Mononuclear cell (primary cell): ENCODE results near the gene RNF11. TPM values are rescaled to one million over a fixed set of nuclear protein-coding genes. Genes with fewer than 3 reads are reported as not detected.

Experiments
- H3K27me3 ChIP-seq: 2 replicates; pipeline ENCODE4 v1.6.0; 2011; ENCODE audit warnings: low read length, control low read depth; ENCODE audit not compliant: insufficient read depth
- H3K4me1 ChIP-seq: 2 replicates; pipeline ENCODE4 v1.5.1; 2011; ENCODE audit warnings: mild to moderate bottlenecking, low read length, control low read depth; ENCODE audit not compliant: insufficient read depth
- H3K4me3 ChIP-seq: 2 replicates; pipeline ENCODE4 v1.5.1; 2011; ENCODE audit warnings: mild to moderate bottlenecking, low read length, moderate library complexity
- H3K9me3 ChIP-seq: 2 replicates; pipeline ENCODE4 v1.5.1; 2011; ENCODE audit warnings: low read depth, mild to moderate bottlenecking, control low read depth, low read length
- total RNA-seq: library from RNA; depleted of rRNA; stranded (reverse); fragments of >200 nt; gene quantifications from one replicate; pipeline ENCODE4 v1.2.3, GENCODE V29; 2012

RNF11 gene
- total RNA-seq, 1 donor, result 134 TPM

- Histone ChIP-seq H3K4me3 (no peak overlapping the region), H3K27me3 (no peaks in the 10 kb centered on the region), H3K9me3 (no peaks in the 10 kb centered on the region), H3K4me1 (no peaks in the 10 kb centered on the region)
These were observed 54.4 kb downstream of the RNF11 start for GRCh38 chr1:51290489-51290847.

- Histone ChIP-seq H3K9me3 (no peaks in the 10 kb centered on the region), H3K4me1 (peaks cover 11% of the 10 kb centered on the region), H3K27me3 (no peaks in the 10 kb centered on the region), H3K4me3 (no peak overlapping the region)
These were observed 57.9 kb downstream of the RNF11 start for GRCh38 chr1:51293898-51294515.

GRCh38 chr1:51294566-51295184, 58.6 kb downstream of the RNF11 start:
- Histone ChIP-seq H3K4me3 (no peak overlapping the region), H3K9me3 (no peaks in the 10 kb centered on the region), H3K4me1 (peaks cover 11% of the 10 kb centered on the region), H3K27me3 (no peaks in the 10 kb centered on the region)

GRCh38 chr1:51295926-51296325, 59.9 kb downstream of the RNF11 start:
- Histone ChIP-seq H3K9me3 (no peaks in the 10 kb centered on the region), H3K4me3 (no peak overlapping the region), H3K27me3 (no peaks in the 10 kb centered on the region), H3K4me1 (peaks cover 11% of the 10 kb centered on the region)

- Histone ChIP-seq H3K9me3 (no peaks in the 10 kb centered on the region), H3K4me1 (peaks cover 11% of the 10 kb centered on the region), H3K4me3 (peak overlapping the region; percentile 19), H3K27me3 (no peaks in the 10 kb centered on the region)
These were observed 60.6 kb downstream of the RNF11 start for GRCh38 chr1:51296383-51297357.

GRCh38 chr1:51297401-51298321, 61.6 kb downstream of the RNF11 start:
- H3K4me1 ChIP-seq, result peaks cover 11% of the 10 kb centered on the region
- H3K4me3 ChIP-seq, result no peak overlapping the region
- H3K9me3 ChIP-seq, result no peaks in the 10 kb centered on the region
- H3K27me3 ChIP-seq, result no peaks in the 10 kb centered on the region

GRCh38 chr1:51298322-51298705, 62.2 kb downstream of the RNF11 start:
- Histone ChIP-seq H3K4me1 (peaks cover 11% of the 10 kb centered on the region), H3K27me3 (no peaks in the 10 kb centered on the region), H3K4me3 (no peak overlapping the region), H3K9me3 (no peaks in the 10 kb centered on the region)

- peaks cover 20% of the 10 kb centered on the region for H3K4me1 ChIP-seq
- H3K27me3 ChIP-seq, result no peaks in the 10 kb centered on the region
- no peak overlapping the region for H3K4me3 ChIP-seq
- no peaks in the 10 kb centered on the region for H3K9me3 ChIP-seq
These were observed 63.3 kb downstream of the RNF11 start for GRCh38 chr1:51299185-51299885.

GRCh38 chr1:51299981-51300670, 64.1 kb downstream of the RNF11 start:
- Histone ChIP-seq H3K27me3 (no peaks in the 10 kb centered on the region), H3K4me3 (no peak overlapping the region), H3K4me1 (peaks cover 20% of the 10 kb centered on the region), H3K9me3 (no peaks in the 10 kb centered on the region)

- Histone ChIP-seq H3K9me3 (no peaks in the 10 kb centered on the region), H3K27me3 (no peaks in the 10 kb centered on the region), H3K4me3 (no peak overlapping the region), H3K4me1 (peaks cover 19% of the 10 kb centered on the region)
These were observed 65.2 kb downstream of the RNF11 start for GRCh38 chr1:51301152-51301843.

GRCh38 chr1:51301844-51302162, 65.7 kb downstream of the RNF11 start:
- Histone ChIP-seq H3K4me1 (peaks cover 14% of the 10 kb centered on the region), H3K27me3 (no peaks in the 10 kb centered on the region), H3K9me3 (no peaks in the 10 kb centered on the region), H3K4me3 (no peak overlapping the region)

GRCh38 chr1:51302270-51302669, 66.2 kb downstream of the RNF11 start:
- H3K4me1 ChIP-seq, result peaks cover 10% of the 10 kb centered on the region
- no peaks in the 10 kb centered on the region for H3K9me3 ChIP-seq
- H3K27me3 ChIP-seq, result no peaks in the 10 kb centered on the region
- H3K4me3 ChIP-seq, result no peak overlapping the region

- H3K4me3 ChIP-seq, result no peak overlapping the region
- no peaks in the 10 kb centered on the region for H3K27me3 ChIP-seq
- no peaks in the 10 kb centered on the region for H3K9me3 ChIP-seq
- peaks cover 9% of the 10 kb centered on the region for H3K4me1 ChIP-seq
These were observed 66.7 kb downstream of the RNF11 start for GRCh38 chr1:51302746-51303145.
